WI38 (cell line): ENCODE measurements around the gene FLVCR2.

Experiments
- H3K4me3 ChIP-seq: 2 replicates; pipeline ENCODE4 v1.5.1; 2011; ENCODE audit warnings: low read depth, mild to moderate bottlenecking, control low read depth, low read length
- TF ChIP-seq, protein P1 (sequence below): IDR thresholded peaks from 2 replicates; pipeline ENCODE4 v1.5.1; 2012; ENCODE audit warnings: low read depth, mild to moderate bottlenecking, control low read depth, low read length

The FLVCR2 gene

DNA sequence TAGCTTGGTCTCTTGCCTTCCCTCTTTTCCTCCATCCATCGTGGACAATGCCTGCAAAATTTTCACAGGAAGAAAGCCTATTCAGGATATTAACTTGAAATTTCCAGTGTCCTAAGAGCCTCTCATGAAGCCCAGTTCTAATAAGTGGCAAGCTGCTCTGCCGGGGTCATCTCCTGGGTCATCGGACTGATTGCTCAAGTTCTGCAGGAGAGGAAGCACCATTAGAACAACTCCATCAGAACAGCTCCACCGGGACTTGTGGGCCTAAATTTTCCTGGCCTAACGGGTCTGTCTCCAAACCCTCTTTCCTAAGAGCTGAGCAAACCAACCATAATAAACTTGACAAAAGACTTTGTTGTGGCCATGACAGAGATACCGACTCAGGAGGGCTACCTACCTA, 68.3 kb downstream of the FLVCR2 start:
- TF ChIP-seq, protein P1, sequence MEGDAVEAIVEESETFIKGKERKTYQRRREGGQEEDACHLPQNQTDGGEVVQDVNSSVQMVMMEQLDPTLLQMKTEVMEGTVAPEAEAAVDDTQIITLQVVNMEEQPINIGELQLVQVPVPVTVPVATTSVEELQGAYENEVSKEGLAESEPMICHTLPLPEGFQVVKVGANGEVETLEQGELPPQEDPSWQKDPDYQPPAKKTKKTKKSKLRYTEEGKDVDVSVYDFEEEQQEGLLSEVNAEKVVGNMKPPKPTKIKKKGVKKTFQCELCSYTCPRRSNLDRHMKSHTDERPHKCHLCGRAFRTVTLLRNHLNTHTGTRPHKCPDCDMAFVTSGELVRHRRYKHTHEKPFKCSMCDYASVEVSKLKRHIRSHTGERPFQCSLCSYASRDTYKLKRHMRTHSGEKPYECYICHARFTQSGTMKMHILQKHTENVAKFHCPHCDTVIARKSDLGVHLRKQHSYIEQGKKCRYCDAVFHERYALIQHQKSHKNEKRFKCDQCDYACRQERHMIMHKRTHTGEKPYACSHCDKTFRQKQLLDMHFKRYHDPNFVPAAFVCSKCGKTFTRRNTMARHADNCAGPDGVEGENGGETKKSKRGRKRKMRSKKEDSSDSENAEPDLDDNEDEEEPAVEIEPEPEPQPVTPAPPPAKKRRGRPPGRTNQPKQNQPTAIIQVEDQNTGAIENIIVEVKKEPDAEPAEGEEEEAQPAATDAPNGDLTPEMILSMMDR, result no peak
- H3K4me3 ChIP-seq, result no peak overlapping the region

DNA sequence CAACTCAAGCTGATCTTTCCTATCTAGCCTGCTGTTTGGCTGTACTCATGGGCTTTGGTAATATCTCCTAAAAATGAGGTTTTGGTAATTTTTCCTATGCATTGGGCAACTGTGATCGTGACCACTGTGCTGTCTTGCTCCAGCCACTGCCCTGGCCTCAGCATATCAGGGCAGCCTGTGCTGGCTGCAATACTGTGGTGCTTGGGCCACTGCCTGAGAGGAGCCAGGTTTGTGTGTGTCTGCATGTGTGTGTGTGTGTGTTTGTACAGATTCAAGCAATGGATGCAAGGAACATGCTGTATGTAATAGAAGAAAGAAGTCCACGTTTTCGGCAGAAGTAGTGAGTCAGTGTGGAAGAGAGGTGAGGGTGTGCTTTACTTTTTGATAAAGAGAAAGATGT, 69.2 kb downstream of the FLVCR2 start:
- TF ChIP-seq, protein P1, result no peak
- H3K4me3 ChIP-seq, result no peak overlapping the region

DNA sequence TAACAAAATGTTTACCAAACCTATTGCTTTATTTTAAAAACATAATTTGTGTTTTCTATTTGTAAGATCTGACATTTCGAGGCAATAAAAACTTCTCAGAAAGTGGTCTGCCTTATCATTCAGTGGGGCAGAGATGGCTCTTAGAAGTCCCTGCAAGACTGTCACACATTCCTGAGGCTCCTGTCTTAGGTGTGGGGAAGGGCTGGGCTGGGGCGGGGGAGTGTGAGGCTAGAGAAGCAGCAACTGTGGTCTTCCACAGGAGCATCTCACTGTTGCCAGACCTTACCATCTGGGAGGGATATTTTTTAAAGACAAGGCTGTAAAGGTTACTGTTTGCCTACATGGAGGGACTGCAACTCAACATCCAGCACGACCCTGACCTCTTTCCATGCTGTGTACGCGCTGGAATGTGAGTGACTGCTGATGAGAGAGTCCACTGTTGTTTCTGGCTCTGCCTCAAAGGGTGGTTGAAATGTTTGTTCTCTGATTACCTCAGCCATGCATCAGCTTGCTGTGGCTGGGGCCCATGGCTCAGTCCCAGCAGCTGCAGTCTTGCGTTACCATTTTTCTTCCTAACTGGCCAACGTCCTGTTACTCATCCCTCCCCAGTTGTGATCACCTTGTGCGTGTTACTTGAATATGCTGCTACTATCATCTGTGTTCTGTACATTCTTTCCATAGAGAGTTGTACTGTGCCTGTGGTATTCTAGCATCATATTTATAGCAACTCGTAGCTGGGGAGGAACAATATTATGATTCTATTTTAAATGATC, 69.8 kb downstream of the FLVCR2 start:
- H3K4me3 ChIP-seq, result no peak overlapping the region
- TF ChIP-seq, protein P1, result no peak

- no peak overlapping the region for H3K4me3 ChIP-seq
- TF ChIP-seq, protein P1, result no peak
These were observed 70.9 kb downstream of the FLVCR2 start for GRCh38 chr14:75649337-75649736.

DNA sequence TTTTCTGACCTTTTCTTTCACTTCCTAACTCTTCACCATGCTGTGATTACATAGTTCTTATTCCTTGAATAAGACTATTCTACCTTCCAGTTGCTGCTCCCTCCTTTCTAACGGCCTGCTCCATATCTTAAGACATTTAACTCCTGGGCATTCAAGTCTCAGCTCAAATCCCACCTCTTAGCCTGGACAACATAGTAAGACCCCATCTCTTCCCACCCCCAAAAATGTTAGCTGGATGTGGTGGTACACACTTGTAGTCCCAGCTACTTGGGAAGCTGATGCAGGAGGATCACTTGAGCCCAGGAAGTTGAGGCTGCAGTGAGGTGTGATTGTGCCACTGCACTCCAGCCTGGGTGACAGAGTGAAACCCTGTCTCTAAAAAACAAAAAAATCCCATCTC, 71.4 kb downstream of the FLVCR2 start:
- H3K4me3 ChIP-seq, result no peak overlapping the region
- TF ChIP-seq, protein P1, result no peak

GRCh38 chr14:75650253-75651058, 72.0 kb downstream of the FLVCR2 start:
- no peak overlapping the region for H3K4me3 ChIP-seq
- TF ChIP-seq, protein P1, result no peak

DNA sequence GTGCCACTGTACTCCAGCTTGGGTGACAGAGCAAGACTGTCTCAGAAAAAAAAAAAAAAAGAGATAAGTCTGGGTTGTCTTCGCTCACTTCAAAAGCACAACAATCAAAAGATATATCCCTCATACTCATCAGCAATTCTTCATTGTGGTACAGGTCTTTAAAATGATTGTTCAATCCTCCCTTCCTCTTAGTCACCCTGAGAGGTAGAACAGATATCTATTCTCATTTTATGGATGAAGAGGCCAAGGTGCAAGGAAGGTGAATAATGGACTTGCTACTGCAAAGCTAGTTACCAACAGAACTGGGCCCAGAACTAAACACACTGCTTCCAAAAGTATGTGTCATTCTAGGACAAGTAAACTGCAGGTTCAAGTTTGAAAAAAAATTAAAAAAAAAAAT, 75.1 kb downstream of the FLVCR2 start:
- H3K4me3 ChIP-seq, result no peak overlapping the region
- TF ChIP-seq, protein P1, result no peak
